Measurements from ENCODE around the gene RASSF8.
"Not testable (repeated sequence)": the region's sequence is repeated elsewhere in the genome, so short reads cannot be mapped to it uniquely, and the experiment has no call there.

Gene RASSF8

DNA sequence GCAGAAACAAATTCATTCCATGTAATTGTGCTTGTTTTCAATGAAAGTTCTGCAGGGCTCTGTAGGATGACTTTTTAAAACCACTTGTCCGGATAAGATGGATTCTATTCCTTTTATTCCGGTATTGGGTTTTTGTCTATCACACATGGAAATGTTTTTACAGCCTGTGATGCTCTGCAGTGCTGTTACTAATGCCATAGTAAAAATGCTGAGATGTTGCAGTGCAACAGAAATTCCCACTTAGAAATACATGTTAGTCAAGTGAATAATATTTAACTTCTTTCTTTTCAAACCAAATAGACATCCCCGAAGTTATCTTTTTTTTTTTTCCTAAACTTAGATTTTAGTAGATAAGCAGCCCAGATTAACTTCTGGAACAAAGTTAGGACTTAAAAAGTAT is 71.9 kb downstream of the RASSF8 start:
- no peak for DNase-seq

GRCh38 chr12:26031318-26031717 is 72.8 kb downstream of the RASSF8 start:
- no peak for DNase-seq

GRCh38 chr12:26031827-26032226 is 73.3 kb downstream of the RASSF8 start:
- no peak for DNase-seq

DNA sequence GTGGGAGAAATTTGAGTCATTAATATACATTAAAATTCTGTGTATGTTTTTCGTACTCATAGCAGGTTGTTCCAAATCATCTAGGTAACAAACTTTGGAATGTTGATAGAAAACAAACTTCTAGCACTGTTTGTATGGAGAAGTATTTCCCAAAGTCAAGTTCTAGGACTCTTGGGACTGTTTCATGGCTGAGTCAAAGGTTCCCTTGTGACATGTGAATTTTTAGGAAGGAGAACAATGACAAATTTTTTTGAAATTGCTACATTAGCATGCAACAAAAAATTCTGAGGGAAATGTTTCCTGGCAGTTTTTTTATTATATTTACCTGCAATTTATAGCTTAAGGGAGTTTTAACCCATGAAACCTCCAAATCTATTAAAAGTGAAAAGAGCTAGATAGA is 73.8 kb downstream of the RASSF8 start:
- DNase-seq = no peak

DNA sequence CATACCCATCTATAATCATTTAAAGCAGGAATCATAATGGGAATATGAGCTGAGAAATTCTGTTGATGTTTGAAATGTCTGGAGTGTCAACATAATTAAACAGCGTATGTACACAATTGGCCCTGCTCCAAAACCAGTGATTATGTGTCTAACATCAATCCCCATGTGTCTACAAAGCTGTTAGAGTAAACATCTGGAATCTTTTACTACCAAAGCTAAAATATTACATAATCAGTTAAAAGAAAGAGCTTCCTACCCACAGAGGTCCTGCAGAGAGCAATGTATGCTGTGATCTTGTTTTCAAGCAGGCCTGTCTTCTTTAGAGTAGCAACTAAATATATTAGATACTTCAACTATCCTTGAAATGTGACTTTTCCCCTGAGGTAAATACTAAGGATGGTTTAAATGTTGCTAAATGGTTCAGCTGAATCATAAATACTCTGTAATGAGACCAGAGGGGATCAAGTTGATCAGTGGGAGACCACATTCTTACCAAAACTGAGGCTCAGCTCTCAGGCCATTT is 74.3 kb downstream of the RASSF8 start:
- DNase-seq = peak; percentile 71

DNA sequence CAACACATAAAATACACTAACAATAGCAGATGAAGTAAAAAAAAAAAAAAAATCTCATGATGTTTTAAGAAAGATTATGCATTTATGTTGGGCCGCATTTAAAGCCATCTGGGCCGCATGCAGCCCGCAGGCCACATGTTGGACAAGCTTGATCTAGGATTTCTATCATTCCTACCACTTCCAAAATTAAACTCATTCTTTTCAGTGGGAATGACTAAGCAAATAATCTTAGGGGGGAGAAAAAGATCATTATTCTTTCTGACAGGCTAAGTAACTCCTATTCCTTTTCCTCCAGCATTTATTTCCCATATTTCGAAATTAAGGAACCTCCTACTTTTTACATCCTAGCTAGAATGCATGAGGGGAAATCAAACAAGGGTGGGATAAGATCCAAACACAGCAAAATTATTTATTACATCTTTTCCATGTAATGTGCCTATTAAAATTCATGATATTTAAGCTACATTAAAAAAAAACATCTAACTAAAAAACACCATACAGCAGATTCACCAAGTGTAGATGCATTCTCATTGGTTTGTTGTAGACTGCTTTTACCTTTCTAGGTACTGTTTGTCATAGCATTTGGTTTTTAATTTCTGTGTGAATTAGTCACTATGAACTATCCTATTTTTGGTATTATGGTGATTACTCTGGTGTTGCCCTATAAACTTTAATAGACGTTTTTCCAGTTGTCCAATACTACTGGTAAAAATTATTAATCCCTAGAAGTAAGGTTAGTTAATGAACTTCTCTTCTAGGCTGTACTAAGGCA is 76.1 kb downstream of the RASSF8 start:
- DNase-seq = no peak

DNA sequence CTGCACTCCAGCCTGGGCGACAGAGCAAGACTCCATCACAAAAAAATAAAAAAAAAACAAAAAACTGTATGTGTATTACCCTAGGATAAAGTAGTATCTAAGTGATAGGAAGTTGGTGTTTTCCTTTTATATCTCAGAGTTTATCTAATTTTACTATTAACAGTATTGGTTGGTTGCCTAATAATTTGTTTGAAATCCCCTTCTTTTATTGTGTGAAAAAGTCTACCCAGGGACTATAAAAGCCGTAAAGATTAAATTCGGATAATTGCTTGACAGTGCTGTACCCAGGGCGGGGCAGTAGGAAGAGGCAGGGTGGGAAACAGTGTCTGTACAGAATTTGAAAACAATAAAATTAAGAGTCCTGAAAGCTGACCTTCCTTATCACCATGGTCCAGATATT is 78.4 kb downstream of the RASSF8 start:
- DNase-seq = no peak

DNA sequence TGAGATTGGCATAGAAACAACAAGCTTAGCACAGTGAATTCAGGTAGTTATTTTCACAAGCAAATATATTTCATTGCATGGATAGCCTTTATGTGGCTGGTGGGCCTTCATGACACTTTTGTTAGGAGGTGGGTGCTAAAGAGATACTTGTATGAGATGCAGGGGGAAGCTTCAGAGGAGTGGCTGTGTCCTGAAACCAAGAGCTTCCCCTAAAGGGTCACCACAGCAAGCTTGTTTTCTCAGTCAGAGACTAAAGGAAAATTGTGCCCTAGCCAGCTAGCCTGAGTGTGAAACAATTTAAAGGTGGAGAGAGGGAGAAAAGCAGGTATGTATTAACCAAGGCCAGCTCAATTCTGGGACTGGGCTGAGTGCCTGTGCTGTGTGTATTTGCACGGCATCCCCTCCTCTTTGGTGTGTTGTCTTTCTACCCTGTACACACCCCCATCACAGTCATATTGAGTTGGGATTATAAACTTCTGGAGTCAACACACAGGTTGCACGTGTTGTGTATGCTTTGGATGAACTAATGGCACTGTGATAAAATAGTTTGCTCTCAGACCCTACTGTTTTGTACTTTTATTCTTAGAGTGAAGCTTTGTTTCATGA is 79.2 kb downstream of the RASSF8 start:
- DNase-seq = no peak

- DNase-seq = no peak
These were observed 84.2 kb downstream of the RASSF8 start for GRCh38 chr12:26042645-26043044.

DNA sequence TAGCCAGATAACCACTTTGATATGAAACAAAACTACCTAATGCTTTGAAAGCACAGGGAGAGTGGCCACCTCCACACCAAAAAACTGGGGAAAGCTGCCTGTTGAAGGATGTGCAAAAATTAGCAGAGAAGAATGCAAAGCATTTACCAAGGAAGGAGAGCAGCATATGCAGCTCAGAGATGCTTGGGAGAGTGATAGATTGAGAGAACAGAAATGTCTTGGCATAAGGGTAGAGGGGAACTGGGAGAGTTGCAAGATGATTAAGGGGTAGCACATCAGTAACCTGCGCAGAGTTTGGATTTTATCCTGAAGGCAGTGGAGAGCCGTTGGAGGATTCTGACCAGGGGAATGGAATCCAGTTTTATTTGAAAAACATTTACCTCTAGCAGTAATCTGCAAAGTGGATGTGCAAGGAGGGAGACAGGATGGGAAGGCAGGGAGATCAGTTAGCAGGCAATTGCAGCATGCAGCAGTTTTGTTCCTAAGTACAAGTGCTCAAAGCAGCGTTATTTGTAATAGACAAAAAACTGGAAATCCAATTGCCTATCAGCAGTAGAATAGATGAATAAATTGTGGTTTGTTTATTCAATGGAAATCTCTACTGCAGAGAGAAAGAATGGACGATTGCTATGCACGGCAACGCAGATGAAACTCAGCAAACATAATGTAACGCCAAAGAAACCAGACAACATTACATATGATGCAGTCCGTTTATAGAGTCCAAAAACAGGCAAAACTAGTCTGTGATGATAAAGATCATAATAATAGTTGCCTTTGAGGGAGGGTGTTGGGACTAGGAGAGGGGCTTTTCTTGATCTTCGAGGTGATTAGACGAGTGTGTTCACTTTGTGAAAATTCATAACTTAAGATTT is 84.9 kb downstream of the RASSF8 start:
- DNase-seq = no peak

GRCh38 chr12:26044007-26044394 is 85.5 kb downstream of the RASSF8 start:
- no peak for DNase-seq

GRCh38 chr12:26044592-26044991 is 86.1 kb downstream of the RASSF8 start:
- DNase-seq = no peak

DNA sequence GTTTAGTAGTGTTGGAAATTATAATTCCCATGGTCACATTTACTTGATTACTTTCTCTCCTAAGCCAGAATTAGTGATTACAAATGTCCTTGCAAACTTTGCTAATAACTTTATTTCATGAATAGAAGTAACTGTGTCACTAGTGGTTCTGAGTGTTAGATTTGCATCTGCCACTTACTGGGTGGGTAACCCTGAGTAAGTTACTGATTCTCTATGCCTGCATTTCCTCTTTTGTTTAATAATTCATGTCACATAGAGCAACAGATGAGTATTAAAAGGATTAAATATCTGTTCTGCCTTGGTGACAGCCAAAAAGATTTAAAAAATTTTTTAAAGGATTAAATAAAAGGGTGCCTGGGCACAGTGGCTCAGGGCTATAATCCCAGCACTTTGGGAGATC is 87.7 kb downstream of the RASSF8 start:
- no peak for DNase-seq

GRCh38 chr12:26046906-26047305 is 88.4 kb downstream of the RASSF8 start:
- no peak for DNase-seq

- no peak for DNase-seq
These were observed 89.1 kb downstream of the RASSF8 start for GRCh38 chr12:26047401-26048226.

GRCh38 chr12:26052652-26053051 is 94.2 kb downstream of the RASSF8 start:
- DNase-seq = no peak

- DNase-seq = no peak
These were observed 95.9 kb downstream of the RASSF8 start for GRCh38 chr12:26054383-26054782.

DNA sequence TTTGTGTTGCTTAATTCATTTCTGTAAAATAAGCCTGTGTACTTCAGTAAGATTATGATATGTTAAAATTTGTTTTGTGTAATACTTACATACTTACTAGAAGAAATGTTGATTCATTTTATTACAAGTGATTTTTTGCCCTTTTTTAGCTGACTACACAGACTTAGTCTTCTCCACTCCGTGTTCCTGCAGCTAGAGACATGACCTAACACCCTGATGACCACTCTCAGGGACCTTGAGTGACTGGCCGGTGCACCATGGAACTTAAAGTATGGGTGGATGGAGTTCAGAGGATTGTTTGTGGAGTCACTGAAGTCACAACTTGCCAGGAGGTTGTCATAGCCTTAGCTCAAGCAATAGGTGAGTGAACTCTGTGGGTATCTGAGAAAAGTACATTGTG is 96.6 kb downstream of the RASSF8 start:
- no peak for DNase-seq

DNA sequence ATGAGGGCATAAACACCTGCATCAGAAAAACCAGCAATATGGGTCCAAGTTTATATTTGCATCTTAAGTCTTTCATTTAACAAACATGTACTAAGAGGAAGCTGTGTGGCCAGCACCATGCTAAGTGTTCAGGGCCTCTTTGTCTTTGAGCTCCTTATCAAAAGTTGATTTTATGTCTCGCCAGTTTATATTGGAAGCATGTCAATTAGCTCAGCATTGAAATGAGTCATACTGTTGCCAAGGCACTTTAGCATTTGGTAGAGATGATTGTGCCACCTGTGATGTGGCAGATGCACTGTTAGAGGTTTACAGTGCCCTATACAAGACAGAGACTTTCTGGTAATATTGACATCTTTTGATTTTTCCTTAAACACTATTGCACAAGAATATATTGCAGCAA is 97.9 kb downstream of the RASSF8 start:
- peak; percentile 73 for DNase-seq

DNA sequence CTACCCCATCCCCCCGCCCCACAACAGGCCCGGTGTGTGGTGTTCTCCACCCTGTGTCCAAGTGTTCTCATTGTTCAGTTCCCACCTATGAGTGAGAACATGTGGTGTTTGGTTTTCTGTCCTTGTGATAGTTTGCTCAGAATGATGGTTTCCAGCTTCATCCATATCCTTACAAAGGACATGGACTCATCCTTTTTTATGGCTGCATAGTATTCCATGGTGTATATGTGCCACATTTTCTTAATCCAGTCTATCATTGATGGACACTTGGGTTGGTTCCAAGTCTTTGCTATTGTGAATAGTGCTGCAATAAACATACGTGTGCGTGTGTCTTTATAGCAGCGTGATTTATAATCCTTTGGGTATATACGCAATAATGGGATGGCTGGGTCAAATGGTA is 98.8 kb downstream of the RASSF8 start:
- not testable (repeated sequence) for DNase-seq

DNA sequence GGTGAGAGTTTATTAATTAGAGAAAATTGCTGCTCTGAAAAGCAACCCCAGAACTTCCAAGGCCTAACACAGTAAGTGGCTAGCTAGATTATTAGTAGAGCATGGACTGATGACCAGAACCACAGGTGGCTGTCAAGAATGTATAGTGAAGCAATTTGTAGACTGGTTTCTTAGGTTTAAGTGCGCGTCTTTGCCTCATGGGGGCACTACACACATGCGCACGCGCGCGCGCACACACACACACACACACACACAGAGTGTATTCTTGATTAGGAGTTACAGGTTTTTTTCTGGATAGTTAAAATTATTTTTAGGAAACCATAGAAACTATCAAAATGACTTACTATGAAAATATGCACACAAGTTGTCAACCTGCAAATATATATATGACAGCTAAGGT is 99.8 kb downstream of the RASSF8 start:
- DNase-seq = no peak

DNA sequence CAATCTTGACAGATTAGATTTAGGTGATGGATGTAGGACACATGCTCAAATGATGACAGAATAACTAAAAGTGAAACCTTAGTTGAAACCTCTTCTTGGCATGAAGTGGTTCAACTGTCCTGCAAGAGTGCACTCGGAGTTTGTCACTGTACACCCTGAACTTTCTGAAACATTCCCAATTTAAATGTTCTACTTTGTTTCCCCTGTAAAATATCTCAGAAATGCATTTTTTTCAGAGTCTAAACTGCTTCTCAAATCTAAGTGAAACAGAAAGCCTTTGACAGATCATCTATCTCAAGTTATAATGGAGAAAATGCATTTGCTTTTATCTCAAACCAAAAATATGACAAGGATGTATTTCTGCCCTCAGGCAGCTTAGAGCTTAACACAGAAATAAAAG is 100.3 kb downstream of the RASSF8 start:
- DNase-seq = no peak

GRCh38 chr12:26062006-26062405 is 103.5 kb downstream of the RASSF8 start:
- no peak for DNase-seq
